ENCODE data around the gene ZNF747.

Gene ZNF747

DNA sequence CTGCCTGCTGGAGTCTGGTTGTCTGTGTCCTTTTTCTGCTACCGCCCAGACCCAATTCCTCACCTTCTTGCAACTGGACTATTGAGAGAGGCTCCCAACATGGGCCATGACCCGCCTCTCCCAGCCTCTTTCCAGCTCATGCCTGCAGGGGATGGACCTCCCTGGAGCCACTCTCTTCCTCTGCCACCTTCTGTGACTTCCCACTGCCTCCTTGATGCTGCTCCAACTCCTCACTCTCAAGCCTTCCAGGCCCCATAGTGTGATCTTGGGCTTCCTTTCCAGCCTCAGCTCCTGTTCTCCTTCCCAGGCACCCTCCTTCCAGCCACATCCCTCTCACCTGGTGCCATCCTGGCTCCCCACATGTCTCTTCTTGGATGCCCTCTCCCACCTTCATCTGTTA, 19.4 kb downstream of the ZNF747 start:
- no peak for DNase-seq (ENCODE audit: low read depth)

DNA sequence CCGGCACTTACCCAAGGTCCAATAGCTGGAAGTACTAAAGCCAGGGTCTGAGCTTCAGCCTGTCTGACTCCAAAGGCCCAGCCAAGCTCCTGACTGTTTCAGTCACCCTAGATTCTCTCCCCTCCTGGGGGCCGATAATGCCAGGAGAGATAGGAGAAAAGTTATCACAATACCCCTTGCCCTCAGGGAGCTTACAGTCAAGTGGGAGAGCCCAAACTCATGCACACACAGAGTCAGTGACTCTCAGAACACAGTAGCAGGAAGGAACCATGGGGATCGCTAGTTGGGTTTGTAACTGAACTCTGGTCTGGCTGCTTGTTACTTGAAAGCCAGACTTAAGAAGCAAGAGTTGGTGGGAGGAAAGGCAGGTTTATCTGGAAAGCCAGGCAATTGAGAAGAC, 23.1 kb downstream of the ZNF747 start:
- no peak for DNase-seq (ENCODE audit: low read depth)

DNA sequence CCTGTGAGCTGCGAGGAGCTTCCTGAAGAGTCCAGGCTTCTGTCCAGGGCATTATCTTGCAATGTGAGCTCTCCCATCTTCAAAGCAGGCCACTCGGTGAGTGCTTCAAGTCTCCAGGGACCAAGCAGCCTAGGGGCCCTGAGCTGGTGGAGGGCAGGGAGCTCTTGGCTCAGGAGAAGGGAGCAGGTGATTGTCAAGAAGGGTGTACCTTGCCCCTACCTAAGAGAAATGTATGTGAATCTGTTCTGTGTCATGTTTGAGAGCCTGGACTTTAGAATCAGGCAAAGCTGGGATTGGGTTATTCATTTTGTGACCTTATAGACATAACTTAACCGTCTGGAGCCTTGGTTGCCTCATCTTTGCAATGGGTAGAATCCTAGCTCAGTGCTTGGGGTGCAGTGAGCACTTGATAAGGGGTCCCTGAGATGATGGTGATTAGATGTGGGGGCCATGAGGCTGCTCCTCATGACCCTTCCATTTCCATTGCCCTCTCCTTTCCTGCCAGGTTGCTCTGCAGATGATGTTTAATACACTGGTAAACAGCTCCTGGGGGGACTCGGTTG, 24.2 kb downstream of the ZNF747 start:
- DNase-seq (ENCODE audit: low read depth) = no peak

DNA sequence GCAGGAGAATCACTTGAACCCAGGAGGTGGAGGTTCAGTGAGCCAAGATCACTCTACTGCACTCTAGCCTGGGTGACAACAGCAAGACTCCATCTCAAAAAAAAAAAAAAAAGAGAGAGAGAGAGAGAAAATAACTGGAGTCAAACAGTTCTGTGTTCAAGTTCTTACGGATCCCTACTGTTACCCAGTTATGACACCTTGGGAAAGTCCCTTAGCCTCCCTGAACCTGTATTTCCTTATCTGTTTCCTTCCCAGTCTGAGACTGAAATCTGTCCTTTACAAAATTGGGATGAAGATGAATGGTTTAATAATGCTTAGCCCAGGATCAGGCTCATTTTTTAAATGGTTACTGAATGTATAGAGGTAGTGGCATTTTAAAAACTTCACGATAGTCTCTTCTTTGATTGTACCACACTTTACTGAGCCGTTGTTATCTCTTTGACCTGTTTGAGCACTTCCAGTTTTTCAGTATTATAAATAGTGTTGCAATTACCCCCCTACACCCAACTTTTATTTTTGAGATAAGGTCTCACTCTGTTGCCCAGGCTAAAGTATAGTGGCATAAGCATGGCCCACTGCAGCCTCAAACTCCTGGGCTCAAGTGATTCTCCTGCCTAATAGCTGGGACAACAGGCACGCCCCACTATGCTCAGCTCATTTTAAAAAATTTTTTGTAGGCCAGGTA, 25.4 kb downstream of the ZNF747 start:
- DNase-seq (ENCODE audit: low read depth) = no peak

DNA sequence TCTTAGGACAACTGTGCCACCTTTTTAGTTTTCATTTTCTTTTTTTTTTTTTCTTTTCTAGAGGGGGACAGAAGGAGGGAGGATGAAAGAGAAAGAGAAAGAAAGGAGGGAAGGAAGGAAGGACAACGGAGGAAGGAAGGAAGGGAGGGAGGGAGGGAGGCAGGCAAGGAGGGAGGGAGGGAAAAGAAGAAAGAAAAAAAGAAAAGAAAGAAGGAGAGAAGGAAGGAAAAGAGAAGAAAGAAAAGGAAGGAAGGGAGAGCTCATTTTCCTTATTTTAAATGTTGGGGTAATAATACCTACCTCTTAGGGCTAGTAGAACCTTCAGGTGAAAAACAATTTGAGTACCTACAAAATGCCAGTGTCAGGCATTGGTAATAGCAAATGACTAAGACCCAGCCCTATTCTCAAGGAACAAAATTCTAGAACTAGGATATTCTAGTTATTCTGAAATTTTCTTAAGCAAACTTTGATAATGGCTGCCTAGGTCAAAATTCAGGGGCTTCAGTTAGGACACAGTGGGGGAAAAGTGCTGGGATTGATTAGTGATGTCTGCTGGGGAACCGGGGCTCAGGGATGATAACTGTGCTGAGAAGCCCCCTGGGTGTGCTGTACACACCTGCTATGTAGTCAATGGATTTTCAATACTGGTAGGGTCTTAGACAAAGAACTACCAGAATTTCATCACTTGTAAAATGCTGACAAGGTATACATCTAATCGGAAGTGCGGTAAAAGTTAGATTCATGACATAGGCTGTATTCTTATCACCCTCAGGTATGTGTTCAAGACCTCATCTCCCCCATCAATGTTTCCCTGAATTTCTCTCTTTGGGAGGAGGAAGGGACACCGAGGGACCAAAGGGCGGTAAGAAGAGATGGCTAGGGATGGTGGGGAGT, 31.0 kb downstream of the ZNF747 start:
- DNase-seq (ENCODE audit: low read depth) = no peak

DNA sequence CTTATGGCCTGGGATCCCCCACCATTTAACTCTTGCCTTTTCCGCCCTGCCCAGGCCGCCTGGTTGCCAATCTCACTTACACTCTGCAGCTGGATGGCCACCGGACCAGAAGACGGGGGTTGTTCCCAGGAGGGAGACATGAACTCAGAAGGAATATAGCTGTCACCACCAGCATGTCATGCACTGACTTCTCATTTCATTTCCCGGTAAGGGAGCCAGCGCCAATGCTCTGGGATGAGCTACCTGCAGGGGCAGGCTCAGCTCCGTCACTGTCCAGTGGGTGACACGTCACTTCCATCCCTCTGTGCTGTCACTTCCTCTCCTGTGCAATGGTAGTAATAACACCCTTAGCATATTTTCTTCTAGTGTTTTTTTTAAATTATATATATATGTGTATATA, 35.4 kb downstream of the ZNF747 start:
- DNase-seq (ENCODE audit: low read depth) = no peak

DNA sequence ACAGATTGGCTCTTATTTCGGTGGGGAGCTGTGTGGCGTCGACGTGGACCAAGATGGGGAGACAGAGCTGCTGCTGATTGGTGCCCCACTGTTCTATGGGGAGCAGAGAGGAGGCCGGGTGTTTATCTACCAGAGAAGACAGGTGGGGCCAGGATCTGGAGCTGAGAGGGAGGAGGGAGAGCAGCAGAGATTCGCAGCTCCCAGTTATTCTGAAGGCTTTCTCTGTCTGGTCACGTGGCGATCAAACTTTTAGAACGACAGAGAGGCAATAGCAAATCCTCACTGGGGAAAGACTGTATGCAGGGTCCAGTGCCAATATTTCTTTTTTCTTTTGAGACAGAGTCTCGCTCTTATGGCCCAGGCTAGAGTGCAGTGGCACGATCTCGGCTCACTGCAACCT, 39.9 kb downstream of the ZNF747 start:
- no peak for DNase-seq (ENCODE audit: low read depth)

DNA sequence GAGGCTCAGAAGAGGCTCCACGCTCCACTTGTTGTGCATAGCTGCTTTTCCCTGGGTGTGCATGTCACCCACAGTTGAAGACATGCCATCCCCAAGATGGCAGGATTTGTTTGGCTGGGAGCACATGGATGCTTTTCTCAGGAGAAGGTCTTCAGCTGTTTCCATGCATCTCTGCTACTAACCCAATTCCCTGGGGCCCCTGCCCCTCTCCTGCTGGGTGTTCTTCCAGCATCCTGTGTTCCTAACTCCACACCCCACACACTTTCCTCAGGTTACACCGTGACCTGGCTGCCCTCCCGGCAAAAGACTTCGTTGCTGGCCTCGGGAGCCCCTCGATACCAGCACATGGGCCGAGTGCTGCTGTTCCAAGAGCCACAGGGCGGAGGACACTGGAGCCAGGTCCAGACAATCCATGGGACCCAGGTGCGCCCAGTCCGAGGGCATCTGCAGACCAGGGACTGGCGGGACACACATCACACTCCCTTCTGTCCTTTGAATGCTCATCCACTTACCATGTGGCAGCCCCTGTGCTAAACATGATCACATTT, 40.6 kb downstream of the ZNF747 start:
- no peak for DNase-seq (ENCODE audit: low read depth)

DNA sequence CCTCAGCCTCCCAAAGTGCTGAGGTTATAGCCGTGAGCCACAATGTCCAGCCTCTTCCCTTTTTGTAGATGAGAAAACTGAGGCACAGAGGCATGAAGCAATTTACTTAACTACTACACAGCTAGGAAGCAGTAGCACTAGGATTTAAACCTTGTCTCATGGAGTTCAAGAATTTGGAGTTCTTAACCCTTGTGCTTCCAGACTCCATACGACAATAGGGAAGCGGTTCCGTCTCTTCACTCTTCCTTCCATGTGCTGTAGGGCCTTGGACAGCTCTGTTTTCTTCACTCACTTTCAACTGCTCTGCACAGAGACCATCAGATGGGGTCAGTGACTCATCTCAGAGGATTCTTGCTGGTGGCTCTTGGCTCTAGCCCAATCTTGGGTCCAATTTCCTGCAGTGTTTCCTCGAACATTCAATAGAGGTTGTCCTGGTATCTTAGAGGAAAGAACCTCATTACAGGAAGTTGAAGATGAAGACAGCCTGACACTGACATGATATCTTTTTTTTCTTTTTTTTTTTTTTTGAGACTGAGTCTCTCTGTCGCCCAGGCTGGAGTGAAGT, 42.8 kb downstream of the ZNF747 start:
- no peak for DNase-seq (ENCODE audit: low read depth)

DNA sequence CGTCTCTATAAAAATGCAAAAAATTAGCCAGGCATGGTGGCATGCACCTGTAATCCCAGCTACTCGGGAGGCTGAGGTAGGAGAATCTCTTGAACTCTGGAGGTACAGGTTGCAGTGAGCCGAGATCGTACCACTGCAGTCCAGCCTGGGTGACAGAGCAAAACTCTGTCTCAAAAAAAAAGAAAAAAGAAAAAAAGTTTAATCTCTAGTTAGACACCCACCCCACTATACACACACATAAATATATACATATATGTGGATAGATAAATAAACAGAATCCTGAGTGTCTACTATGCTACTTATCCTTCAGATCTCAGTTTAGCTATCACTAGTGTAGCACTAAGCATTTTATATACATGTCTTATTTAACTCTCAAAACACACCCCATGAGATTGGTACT, 43.4 kb downstream of the ZNF747 start:
- no peak for DNase-seq (ENCODE audit: low read depth)

DNA sequence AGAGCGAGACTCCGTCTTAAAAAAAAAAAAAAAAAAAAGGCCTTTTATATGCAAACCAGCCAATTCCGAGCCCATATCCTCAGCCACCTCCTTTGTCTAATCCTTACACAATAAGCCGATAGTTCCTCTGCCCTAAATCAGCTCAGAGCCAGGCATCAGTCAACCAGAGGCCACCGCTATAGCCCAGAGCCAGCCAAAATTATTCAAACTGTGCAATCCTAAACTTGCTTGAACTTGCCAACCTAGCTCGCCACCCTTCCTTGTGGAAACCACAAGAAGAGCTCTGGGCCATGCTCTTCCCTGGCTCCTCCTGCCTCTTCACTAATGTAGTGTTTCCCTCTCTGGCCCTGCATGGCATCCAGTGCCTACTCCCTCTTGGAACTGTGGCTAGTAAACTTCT, 44.4 kb downstream of the ZNF747 start:
- no peak for DNase-seq (ENCODE audit: low read depth)

DNA sequence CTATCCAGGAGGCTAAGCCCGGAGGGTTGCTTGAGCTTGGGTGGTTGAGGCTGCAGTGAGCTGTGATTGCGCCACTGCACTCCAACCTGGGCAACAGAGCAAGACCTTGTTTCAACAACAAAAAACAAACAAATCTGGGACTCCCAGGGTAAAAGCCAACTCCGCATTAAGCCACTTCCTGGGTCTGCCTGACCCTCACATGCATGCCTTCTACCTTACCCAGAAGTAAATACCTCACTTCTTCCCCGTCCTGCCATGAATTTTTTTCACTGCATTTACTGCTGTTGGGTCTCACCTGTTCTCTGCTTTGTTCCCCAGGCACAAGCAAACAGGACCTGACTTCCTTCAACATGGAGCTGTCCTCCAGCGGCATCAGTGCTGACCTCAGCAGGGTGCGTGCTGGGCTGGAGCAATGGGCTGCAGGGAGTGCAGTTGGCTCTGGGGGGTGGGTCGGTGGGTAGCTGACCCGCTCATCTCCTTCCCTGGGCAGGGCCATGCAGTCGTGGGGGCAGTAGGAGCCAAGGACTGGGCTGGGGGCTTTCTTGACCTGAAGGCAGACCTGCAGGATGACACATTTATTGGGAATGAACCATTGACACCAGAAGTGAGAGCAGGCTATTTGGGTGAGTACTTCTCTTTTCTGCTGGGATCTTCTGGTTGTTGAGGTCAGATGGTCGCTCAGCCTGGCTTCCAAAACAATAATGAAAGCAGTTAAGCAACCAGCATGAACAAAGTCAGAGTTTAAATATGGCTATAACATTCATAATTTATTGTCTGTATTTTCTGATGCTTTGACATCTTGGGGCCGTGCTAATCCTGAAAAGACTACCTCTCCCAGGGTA, 45.7 kb downstream of the ZNF747 start:
- DNase-seq (ENCODE audit: low read depth) = no peak

DNA sequence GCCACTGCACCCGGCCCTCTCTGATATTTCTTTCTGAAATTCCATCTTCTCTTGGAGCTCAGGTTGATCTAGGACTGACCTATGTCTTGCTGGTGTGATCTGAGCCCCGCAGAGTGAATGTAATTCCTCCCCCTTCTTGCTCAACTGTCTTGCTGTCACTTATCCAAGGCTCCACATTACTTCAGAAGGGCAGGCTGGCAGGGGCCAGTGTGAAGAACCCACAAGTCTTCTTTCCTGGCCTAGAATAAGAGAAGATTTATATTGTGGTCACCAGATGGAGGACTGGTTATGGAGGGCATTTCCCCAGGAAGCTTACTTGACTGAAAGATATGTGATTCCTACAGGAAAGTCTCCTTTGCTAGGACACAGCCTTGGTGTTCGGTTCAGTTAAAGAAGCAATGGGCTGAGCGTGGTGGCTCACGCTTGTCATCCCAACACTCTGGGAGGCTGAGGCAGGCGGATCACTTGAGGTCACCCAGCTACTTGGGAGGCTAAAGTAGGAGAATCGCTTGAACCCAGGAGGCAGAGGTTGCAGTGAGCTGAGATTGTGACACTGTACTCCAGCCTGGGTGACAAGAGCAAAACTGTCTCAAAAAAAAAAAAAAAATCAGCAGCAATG, 48.7 kb downstream of the ZNF747 start:
- DNase-seq (ENCODE audit: low read depth) = no peak

DNA sequence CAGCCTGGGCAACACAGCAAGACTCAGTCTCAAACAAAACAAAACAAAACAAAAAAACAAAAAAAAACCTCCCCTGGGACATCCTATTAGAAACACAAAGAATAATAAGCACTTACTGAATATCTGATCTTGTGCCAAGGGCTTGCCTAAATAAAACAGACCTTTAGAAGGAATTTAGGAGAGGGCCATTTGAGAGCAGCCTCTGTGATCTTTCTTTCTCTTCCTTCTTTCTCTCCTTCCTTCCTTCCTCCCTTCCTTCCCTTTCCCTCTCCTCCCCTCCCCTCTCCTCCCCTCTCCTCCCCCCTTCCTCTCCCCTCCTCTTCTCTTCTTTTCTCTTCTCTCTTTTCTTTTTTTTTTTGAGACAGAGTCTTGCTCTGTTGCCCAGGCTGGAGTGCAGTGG, 49.8 kb downstream of the ZNF747 start:
- DNase-seq (ENCODE audit: low read depth) = no peak

DNA sequence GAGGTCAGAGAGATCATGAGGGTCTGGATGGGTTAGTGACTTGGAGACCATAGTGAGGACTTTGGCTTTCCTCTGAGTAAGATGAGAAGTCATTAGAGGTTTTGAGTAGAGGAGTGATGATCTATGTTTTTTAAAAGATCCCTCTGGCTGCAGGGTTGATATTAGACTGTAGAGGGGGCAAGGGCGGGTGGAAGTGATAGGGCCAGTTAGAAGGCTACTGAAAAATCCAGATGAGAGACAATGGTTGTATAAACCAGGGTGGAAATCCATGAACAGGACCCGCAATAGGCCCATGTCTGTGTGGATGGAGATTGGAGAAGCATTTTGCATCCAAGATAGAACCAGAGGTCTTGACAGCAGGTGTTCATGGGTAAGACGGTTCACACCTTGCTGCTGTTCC, 52.3 kb downstream of the ZNF747 start:
- no peak for DNase-seq (ENCODE audit: low read depth)

DNA sequence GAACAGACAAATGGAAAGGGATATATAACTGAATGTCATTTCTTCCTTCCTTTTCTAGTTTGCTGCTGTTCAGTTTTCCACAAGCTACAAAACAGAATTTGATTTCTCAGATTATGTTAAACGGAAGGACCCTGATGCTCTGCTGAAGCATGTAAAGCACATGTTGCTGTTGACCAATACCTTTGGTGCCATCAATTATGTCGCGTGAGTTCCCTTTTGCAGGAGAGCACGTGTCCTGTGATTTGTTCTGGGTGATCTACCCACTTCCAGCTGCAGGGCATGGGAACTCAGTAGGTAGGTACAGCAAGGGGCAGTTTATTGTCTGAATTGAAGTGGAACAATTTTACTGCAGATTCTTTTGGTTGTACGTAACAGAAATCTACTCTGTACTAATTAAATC, 53.3 kb downstream of the ZNF747 start:
- DNase-seq (ENCODE audit: low read depth) = no peak

All from stimulated activated CD8-positive, alpha-beta memory T cell treated with anti-CD3 and anti-CD28 coated beads, Interleukin-15, amount 100 ng/mL, for 24 hours (primary cell).